ENCODE data around the gene EVC2.

DNA sequence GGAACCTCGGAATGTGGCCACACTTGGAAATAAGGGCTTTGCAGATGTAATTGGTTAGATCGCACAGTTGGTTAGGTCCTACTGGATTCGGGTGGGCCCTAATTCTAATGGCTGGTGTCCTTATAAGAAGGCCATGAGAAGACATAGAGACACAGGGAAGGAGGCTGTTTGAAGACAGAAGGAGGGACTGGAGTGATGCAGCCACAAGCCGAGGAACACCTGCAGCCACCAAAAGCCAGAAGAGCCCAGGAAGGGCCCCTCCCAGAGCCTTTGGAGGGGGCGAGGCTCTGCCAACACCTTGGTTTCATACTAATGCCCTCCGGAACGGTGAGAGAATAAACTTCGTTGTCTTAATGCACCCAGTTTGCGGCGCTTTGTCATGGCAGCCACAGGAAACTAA is 49.6 kb upstream of the EVC2 start:
- TF ChIP-seq POLR2AphosphoS5 (IDR thresholded peaks at IDR 0.05): no peak
- TF ChIP-seq, protein P1, sequence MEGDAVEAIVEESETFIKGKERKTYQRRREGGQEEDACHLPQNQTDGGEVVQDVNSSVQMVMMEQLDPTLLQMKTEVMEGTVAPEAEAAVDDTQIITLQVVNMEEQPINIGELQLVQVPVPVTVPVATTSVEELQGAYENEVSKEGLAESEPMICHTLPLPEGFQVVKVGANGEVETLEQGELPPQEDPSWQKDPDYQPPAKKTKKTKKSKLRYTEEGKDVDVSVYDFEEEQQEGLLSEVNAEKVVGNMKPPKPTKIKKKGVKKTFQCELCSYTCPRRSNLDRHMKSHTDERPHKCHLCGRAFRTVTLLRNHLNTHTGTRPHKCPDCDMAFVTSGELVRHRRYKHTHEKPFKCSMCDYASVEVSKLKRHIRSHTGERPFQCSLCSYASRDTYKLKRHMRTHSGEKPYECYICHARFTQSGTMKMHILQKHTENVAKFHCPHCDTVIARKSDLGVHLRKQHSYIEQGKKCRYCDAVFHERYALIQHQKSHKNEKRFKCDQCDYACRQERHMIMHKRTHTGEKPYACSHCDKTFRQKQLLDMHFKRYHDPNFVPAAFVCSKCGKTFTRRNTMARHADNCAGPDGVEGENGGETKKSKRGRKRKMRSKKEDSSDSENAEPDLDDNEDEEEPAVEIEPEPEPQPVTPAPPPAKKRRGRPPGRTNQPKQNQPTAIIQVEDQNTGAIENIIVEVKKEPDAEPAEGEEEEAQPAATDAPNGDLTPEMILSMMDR (IDR thresholded peaks at IDR 0.05): no peak
- no peak for TF ChIP-seq EP300 (IDR thresholded peaks at IDR 0.05)
- no peak for TF ChIP-seq POLR2A (IDR thresholded peaks at IDR 0.05; ENCODE audit: low read depth)

All from esophagus muscularis mucosa (tissue), 4 donors.